ENCODE results near the gene MMP1.

GRCh38 chr11:102800767-102801166 is 2.8 kb upstream of the MMP1 start:
- TF ChIP-seq CTCF (IDR thresholded peaks at IDR 0.05; ENCODE audit: borderline replicate concordance, extremely low read depth, low read length, poor library complexity, severe bottlenecking) (no peak), EZH2 (IDR thresholded peaks at IDR 0.05; ENCODE audit: borderline replicate concordance, low read depth, low read length, severe bottlenecking) (no peak)

Data from DND-41 (cell line).